HCT116 (cell line): ENCODE measurements around the gene LMNA. TPM values are rescaled to one million over a fixed set of nuclear protein-coding genes. Genes with fewer than 3 reads are reported as not detected.

Source experiments
- ATAC-seq: fragments of 200-7000 bp; cut with Tn5 transposase; 2 replicates; pipeline ENCODE4 v1.9.1; 2020; ENCODE audit warnings: mild to moderate bottlenecking, moderate library complexity
- BruUV-seq: library from RNA; stranded (reverse); fragments of 400-500 nt; replicated peaks from 2 replicates; lab custom pipeline; 2021; lab: Mats Ljungman, UMichigan
- CTCF ChIA-PET: fragments of 300-600 bp; sonication (Branson Sonifier 250); formaldehyde crosslinking; loops from one replicate; lab custom pipeline; 2021; ENCODE audit warnings: antibody characterized with exemption; lab: Charles Lee
- POLR2A ChIA-PET: fragments of 300-600, 350-600 bp; sonication (Branson Sonifier 250); formaldehyde crosslinking; loops from one replicate; lab custom pipeline; 2021; ENCODE audit warnings: antibody characterized with exemption; lab: Charles Lee
- RAD21 ChIA-PET, 2 experiments: fragments of 300-600 bp; sonication (Branson Sonifier 250); formaldehyde crosslinking; loops; one replicate each; lab custom pipeline; 2023; ENCODE audit warnings: low total read pairs in 2 of 2; ENCODE audit not compliant: uncharacterized antibody in 2 of 2, unreplicated experiment in 2 of 2, low non-redundant PET in 1 of 2; lab: Charles Lee
- DNase-seq: peaks from one replicate; pipeline ENCODE4 v3.0.0-alpha.2; 2010; ENCODE audit warnings: low read depth, low spot score
- H2AFZ ChIP-seq: fragments of 200-600 bp; shearing (Covaris generic), sonication (generic); 2 replicates; pipeline ENCODE4 v1.6.1; 2017; ENCODE audit warnings: low read depth, mixed run types, mixed read lengths, antibody characterized with exemption, low read length; ENCODE audit not compliant: poor library complexity, severe bottlenecking
- H3K27ac ChIP-seq: 2 replicates; pipeline ENCODE4 v1.5.1; 2012; ENCODE audit warnings: low read depth, low read length
- H3K27me3 ChIP-seq: fragments of 200-600 bp; sonication (generic); 2 replicates; pipeline ENCODE4 v1.6.1; 2016; ENCODE audit warnings: mixed run types, low read length, mixed read lengths; ENCODE audit not compliant: insufficient read depth
- H3K36me3 ChIP-seq, 2 experiments: fragments of 200-500 bp in 1 of 2; fragments of 200-600 bp in 1 of 2; sonication (Bioruptor generic) in 1 of 2; sonication (generic) in 1 of 2; 2 replicates each; pipeline versions ENCODE4 v1.5.1 to v1.6.1; 2014 to 2016; ENCODE audit warnings: low read length in 2 of 2, inconsistent platforms in 1 of 2, mixed read lengths in 1 of 2, mixed run types in 1 of 2; ENCODE audit not compliant: insufficient read depth in 2 of 2, control insufficient read depth in 1 of 2
- H3K4me1 ChIP-seq, 2 experiments: fragments of 200-600 bp in 1 of 2; sonication (generic) in 1 of 2; 2 replicates each; pipeline versions ENCODE4 v1.5.1 to v1.6.1; 2012 to 2017; ENCODE audit warnings: low read length in 2 of 2, inconsistent platforms in 1 of 2, mild to moderate bottlenecking in 1 of 2, mixed read lengths in 1 of 2, mixed run types in 1 of 2, moderate library complexity in 1 of 2; ENCODE audit not compliant: insufficient read depth in 2 of 2, control insufficient read depth in 1 of 2
- H3K4me2 ChIP-seq: fragments of 200-600 bp; sonication (generic); 2 replicates; pipeline ENCODE4 v1.6.1; 2017; ENCODE audit warnings: mixed run types, low read length, mixed read lengths
- H3K4me3 ChIP-seq, 2 experiments: fragments of 200-600 bp in 1 of 2; sonication (generic) in 1 of 2; replicated peaks in 1 of 2; 2 replicates each; pipeline ENCODE4 v1.5.1; 2011 to 2016; ENCODE audit warnings: low read length in 2 of 2, control low read depth in 1 of 2, low read depth in 1 of 2, mild to moderate bottlenecking in 1 of 2, mixed read lengths in 1 of 2, mixed run types in 1 of 2
- H3K79me2 ChIP-seq: fragments of 200-600 bp; sonication (generic); 2 replicates; pipeline ENCODE4 v1.6.1; 2017; ENCODE audit warnings: mild to moderate bottlenecking, mixed run types, low read length, moderate library complexity, mixed read lengths; ENCODE audit not compliant: insufficient read depth
- H3K9ac ChIP-seq: fragments of 200-600 bp; sonication (generic); 2 replicates; pipeline ENCODE4 v1.6.1; 2016; ENCODE audit warnings: low read length, mixed read lengths
- H3K9me2 ChIP-seq: fragments of 200-600 bp; sonication (generic), shearing (Covaris generic); 2 replicates; pipeline ENCODE4 v1.6.1; 2017; ENCODE audit warnings: mixed run types, mild to moderate bottlenecking, moderate library complexity; ENCODE audit not compliant: insufficient read depth
- H3K9me3 ChIP-seq, 2 experiments: fragments of 200-500 bp in 1 of 2; fragments of 200-600 bp in 1 of 2; sonication (Bioruptor generic) in 1 of 2; sonication (generic) in 1 of 2; 2 replicates each; pipeline ENCODE4 v1.6.1; 2014 to 2017; ENCODE audit warnings: low read length in 2 of 2, mixed read lengths in 2 of 2, inconsistent platforms in 1 of 2, low read depth in 1 of 2, mild to moderate bottlenecking in 1 of 2, mixed run types in 1 of 2, moderate library complexity in 1 of 2; ENCODE audit not compliant: control insufficient read depth in 1 of 2, insufficient read depth in 1 of 2
- H4K20me1 ChIP-seq: fragments of 200-600 bp; sonication (generic), shearing (Covaris generic); 2 replicates; pipeline ENCODE4 v1.6.1; 2017; ENCODE audit warnings: mixed run types, mild to moderate bottlenecking, moderate library complexity; ENCODE audit not compliant: insufficient read depth
- CBX3 ChIP-seq: IDR thresholded peaks from 2 replicates; pipeline ENCODE4 v1.6.1; 2012; ENCODE audit warnings: low read depth
- EGR1 ChIP-seq: IDR thresholded peaks from 2 replicates; pipeline ENCODE4 v1.6.1; 2012; ENCODE audit warnings: low read depth
- FOSL1 ChIP-seq: IDR thresholded peaks from 2 replicates; pipeline ENCODE4 v1.6.1; 2012; ENCODE audit warnings: low read depth
- JUND ChIP-seq: IDR thresholded peaks from 2 replicates; pipeline ENCODE4 v1.6.1; 2012
- POLR2AphosphoS5 ChIP-seq: IDR thresholded peaks from 2 replicates; pipeline ENCODE4 v1.6.1; 2011; ENCODE audit warnings: mild to moderate bottlenecking, low read depth, low read length, moderate library complexity
- RAD21 ChIP-seq: IDR thresholded peaks from 2 replicates; pipeline ENCODE4 v1.6.1; 2012; ENCODE audit warnings: low read depth, mild to moderate bottlenecking
- SIN3A ChIP-seq: IDR thresholded peaks from 2 replicates; pipeline ENCODE4 v1.6.1; 2012; ENCODE audit warnings: low read depth
- SP1 ChIP-seq: IDR thresholded peaks from 2 replicates; pipeline ENCODE4 v1.6.1; 2012; ENCODE audit warnings: low read depth
- SRF ChIP-seq: IDR thresholded peaks from 2 replicates; pipeline ENCODE4 v1.6.1; 2012; ENCODE audit warnings: low read depth
- TCF7L2 ChIP-seq: IDR thresholded peaks from 2 replicates; pipeline ENCODE4 v1.7.0; 2011; ENCODE audit warnings: borderline replicate concordance, inconsistent platforms; ENCODE audit not compliant: insufficient read depth, insufficient read length; ENCODE audit errors: extremely low read depth
- YY1 ChIP-seq: IDR thresholded peaks from 2 replicates; pipeline ENCODE4 v1.6.1; 2011; ENCODE audit warnings: low read length, low read depth, moderate library complexity, mild to moderate bottlenecking; ENCODE audit not compliant: insufficient replicate concordance; ENCODE audit errors: extremely low read depth
- ZFX ChIP-seq: fragments of 450-650 bp; IDR thresholded peaks from 2 replicates; pipeline ENCODE4 v1.6.1; 2017
- ZNF274 ChIP-seq: fragments of 200-500 bp; sonication (Bioruptor generic); IDR thresholded peaks from 2 replicates; pipeline ENCODE4 v1.6.1; 2014; ENCODE audit warnings: mild to moderate bottlenecking, low read depth, low read length, inconsistent platforms
- intact Hi-C: fragments of 100-400 bp; cut with micrococcal nuclease; formaldehyde crosslinking; loops from 2 replicates; pipeline ENCODE4 v1.10.0; 2022
- total RNA-seq: library from RNA; stranded (reverse); gene quantifications from one replicate; pipeline ENCODE4 v1.2.1, GENCODE V29; 2021; ENCODE audit not compliant: unreplicated experiment
- TF ChIP-seq, protein P1 (sequence below), 3 experiments: fragments of 200-600 bp in 1 of 3; sonication (generic) in 1 of 3; IDR thresholded peaks in 2 of 3; conservative IDR thresholded peaks in 1 of 3; 2 replicates each; pipeline ENCODE4 v1.5.1; 2012 to 2017; ENCODE audit warnings: low read depth in 2 of 3, low read length in 2 of 3, antibody characterized with exemption in 1 of 3, borderline replicate concordance in 1 of 3, control low read depth in 1 of 3, mild to moderate bottlenecking in 1 of 3, mixed read lengths in 1 of 3, mixed run types in 1 of 3, moderate library complexity in 1 of 3; ENCODE audit not compliant: insufficient read depth in 1 of 3

The LMNA gene
- total RNA-seq, 1 experiment from 2014 or later = 528 TPM

DNA sequence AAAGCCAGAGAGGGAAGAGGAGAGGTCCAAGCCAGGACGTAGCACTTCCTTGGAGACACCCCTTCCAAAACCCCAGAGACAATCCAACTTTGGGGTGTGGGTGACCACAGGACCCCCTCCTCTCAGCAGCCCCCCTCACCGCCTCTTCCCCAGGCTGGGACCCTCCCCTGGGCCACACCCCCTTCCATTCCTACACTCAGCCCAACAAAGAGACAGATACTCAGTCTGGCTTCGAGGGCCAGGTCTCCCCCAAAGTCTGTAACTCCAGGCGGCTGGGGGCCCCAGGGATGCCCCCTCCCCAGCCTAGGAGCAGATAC lies 33.7 kb upstream of the LMNA start:
- Histone ChIP-seq H3K9me3 (no peaks in the 10 kb centered on the region), H3K4me2 (peak overlapping the region; percentile 42; the same call in 1 of the 2 replicates), H3K79me2 (no peaks in the 10 kb centered on the region), H3K27ac (no peak overlapping the region), H4K20me1 (no peaks in the 10 kb centered on the region), H3K9ac (no peak overlapping the region), H2AFZ (no peak overlapping the region), H3K36me3 (no peaks in the 10 kb centered on the region; a peak in 1 of 4 replicates), H3K4me1 (peaks cover 0 to 21% of the 10 kb centered on the region in 2 experiments; a peak in 3 of 4 replicates), H3K27me3 (no peaks in the 10 kb centered on the region), H3K4me3 (no peak overlapping the region), H3K9me2 (no peaks in the 10 kb centered on the region)
- ChIA-PET POLR2A (no interaction called here), RAD21 (no interaction called here), CTCF (no interaction called here)
- intact Hi-C loops = no loop called here
- no peak for ATAC-seq
- TF ChIP-seq ZFX (no peak), EGR1 (no peak), YY1 (no peak), RAD21 (no peak), SP1 (no peak)
- BruUV-seq = no TSS peak
- no peak for DNase-seq

DNA sequence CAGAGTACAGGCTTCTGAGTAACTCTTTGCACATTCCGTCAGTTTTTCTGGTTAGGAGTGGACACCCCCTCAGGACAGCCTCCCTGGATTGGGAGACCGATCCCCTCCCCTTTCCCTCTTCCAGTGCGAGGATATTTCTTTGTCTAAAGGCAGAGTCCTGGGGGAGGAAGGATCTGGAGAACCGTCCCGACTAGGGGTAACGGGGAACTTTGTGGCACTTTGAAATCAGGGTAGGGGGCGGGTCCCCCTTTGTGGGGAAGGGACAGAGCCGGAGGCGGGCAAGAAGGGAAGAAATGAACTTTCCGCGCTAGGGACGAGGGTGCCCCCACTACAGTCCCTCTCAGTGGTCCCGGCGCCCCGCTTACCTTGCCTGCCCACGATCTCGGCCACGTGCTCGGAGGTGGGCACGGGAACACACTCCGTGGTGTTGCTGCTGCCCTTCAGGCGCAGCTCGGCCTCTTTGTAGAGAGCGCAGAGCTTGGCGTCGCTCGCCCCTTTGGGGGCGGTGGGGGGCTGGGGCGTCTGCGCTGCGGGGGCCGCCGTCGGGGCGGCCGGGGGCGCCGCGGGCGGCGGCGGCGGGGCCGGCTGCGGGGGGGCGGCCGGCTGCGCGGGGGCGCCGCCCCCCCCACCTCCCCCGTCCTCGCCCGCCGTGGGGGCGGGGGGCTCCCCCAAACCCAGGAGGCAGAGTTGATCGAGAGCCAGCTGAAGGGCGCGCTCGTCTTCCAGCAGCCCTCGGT lies 33.2 kb upstream of the LMNA start:
- CTCF ChIA-PET = no interaction called here

More for the DNA sequence above, 33.2 kb upstream of the LMNA start:
- RAD21 ChIA-PET = no interaction called here
- POLR2A ChIA-PET = no interaction called here
- no peaks in the 10 kb centered on the region for H3K27me3 ChIP-seq
- no peaks in the 10 kb centered on the region for H3K79me2 ChIP-seq
- no peaks in the 10 kb centered on the region for H3K9me3 ChIP-seq
- peak overlapping the region in 1 of 2 experiments; percentile 81; a peak in 2 of 4 replicates for H3K4me3 ChIP-seq
- peaks cover 5 to 26% of the 10 kb centered on the region in 2 experiments; a peak in 3 of 4 replicates for H3K4me1 ChIP-seq
- peak overlapping the region; percentile 96 for H3K4me2 ChIP-seq
- BruUV-seq = no TSS peak
- no peak overlapping the region for H3K27ac ChIP-seq
- no peaks in the 10 kb centered on the region; a peak in 1 of 4 replicates for H3K36me3 ChIP-seq
- H4K20me1 ChIP-seq = no peaks in the 10 kb centered on the region
- no peak for ATAC-seq
- no peaks in the 10 kb centered on the region for H3K9me2 ChIP-seq
- no peak for DNase-seq
- TF ChIP-seq TCF7L2 = no peak
- no peak for TF ChIP-seq YY1
- no peak for TF ChIP-seq ZFX
- no peak for TF ChIP-seq FOSL1
- TF ChIP-seq, protein P1, sequence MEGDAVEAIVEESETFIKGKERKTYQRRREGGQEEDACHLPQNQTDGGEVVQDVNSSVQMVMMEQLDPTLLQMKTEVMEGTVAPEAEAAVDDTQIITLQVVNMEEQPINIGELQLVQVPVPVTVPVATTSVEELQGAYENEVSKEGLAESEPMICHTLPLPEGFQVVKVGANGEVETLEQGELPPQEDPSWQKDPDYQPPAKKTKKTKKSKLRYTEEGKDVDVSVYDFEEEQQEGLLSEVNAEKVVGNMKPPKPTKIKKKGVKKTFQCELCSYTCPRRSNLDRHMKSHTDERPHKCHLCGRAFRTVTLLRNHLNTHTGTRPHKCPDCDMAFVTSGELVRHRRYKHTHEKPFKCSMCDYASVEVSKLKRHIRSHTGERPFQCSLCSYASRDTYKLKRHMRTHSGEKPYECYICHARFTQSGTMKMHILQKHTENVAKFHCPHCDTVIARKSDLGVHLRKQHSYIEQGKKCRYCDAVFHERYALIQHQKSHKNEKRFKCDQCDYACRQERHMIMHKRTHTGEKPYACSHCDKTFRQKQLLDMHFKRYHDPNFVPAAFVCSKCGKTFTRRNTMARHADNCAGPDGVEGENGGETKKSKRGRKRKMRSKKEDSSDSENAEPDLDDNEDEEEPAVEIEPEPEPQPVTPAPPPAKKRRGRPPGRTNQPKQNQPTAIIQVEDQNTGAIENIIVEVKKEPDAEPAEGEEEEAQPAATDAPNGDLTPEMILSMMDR (IDR thresholded peaks at IDR 0.05 in 2 of 3, conservative IDR thresholded peaks at IDR 0.05 in 1 of 3; ENCODE audit: borderline replicate concordance in 1 of 3, insufficient read depth in 1 of 3, low read depth in 2 of 3, low read length in 2 of 3) = no peak
- no peak for TF ChIP-seq CBX3
- no peak for TF ChIP-seq JUND
- no peak for TF ChIP-seq SRF
- TF ChIP-seq ZNF274 = no peak
- TF ChIP-seq POLR2AphosphoS5 = no peak
- TF ChIP-seq SP1 = no peak
- TF ChIP-seq SIN3A = no peak
- intact Hi-C loops = no loop called here
- no peak overlapping the region for H2AFZ ChIP-seq
- H3K9ac ChIP-seq = peak overlapping the region; percentile 72; the same call in 1 of the 2 replicates
